Effector memory CD8-positive, alpha-beta T cell (primary cell): ENCODE measurements around the gene LDLRAD4.
"Not testable (repeated sequence)": the region's sequence is repeated elsewhere in the genome, so short reads cannot be mapped to it uniquely, and the experiment has no call there.

Experiments used
- ATAC-seq: fragments of 150-1000 bp; cut with Tn5 transposase; replicated peaks from 2 replicates; pipeline ENCODE4 v1.10.0; 2021; ENCODE audit warnings: mild to moderate bottlenecking, moderate library complexity
- DNase-seq, 3 experiments: peaks; one replicate each; pipeline ENCODE4 v3.0.0; 2021
- H3K27ac Mint-ChIP-seq, 2 donors: one replicate each; pipeline ENCODE4 v1.8.0; 2022; ENCODE audit warnings: mild to moderate bottlenecking in 2 of 2, mixed read lengths in 2 of 2, moderate library complexity in 2 of 2
- H3K27me3 Mint-ChIP-seq, 2 donors: one replicate each; pipeline ENCODE4 v1.8.0; 2022; ENCODE audit warnings: mixed read lengths in 2 of 2
- H3K36me3 Mint-ChIP-seq: one replicate; pipeline ENCODE4 v1.8.0; 2022; ENCODE audit warnings: mild to moderate bottlenecking, moderate library complexity, mixed read lengths; ENCODE audit not compliant: insufficient read depth
- H3K4me1 Mint-ChIP-seq, 2 donors: one replicate each; pipeline ENCODE4 v1.8.0; 2022; ENCODE audit warnings: low read depth in 2 of 2, mixed read lengths in 2 of 2
- H3K4me3 Mint-ChIP-seq, 2 donors: one replicate each; pipeline ENCODE4 v1.8.0; 2022; ENCODE audit warnings: mild to moderate bottlenecking in 2 of 2, mixed read lengths in 2 of 2, moderate library complexity in 2 of 2
- H3K9me3 Mint-ChIP-seq, 2 donors: one replicate each; pipeline ENCODE4 v1.8.0; 2022; ENCODE audit warnings: mixed read lengths in 2 of 2

The LDLRAD4 gene

GRCh38 chr18:13589316-13589715 lies 370.8 kb downstream of the LDLRAD4 start:
- Mint-ChIP-seq H3K4me1 (peaks cover 11 to 15% of the 10 kb centered on the region in 2 donors), H3K4me3 (no peak overlapping the region), H3K9me3 (no peaks in the 10 kb centered on the region), H3K36me3 (no peaks in the 10 kb centered on the region), H3K27ac (no peak overlapping the region), H3K27me3 (no peaks in the 10 kb centered on the region)
- DNase-seq (no peak), ATAC-seq (no peak)

GRCh38 chr18:13589943-13590342 lies 371.4 kb downstream of the LDLRAD4 start:
- Mint-ChIP-seq H3K27ac (no peak overlapping the region), H3K27me3 (no peaks in the 10 kb centered on the region), H3K36me3 (no peaks in the 10 kb centered on the region), H3K4me1 (peaks cover 11 to 13% of the 10 kb centered on the region in 2 donors), H3K4me3 (no peak overlapping the region), H3K9me3 (no peaks in the 10 kb centered on the region)
- ATAC-seq (no peak), DNase-seq (no peak)

- no peak for DNase-seq
- H3K4me1 Mint-ChIP-seq = peaks cover 11 to 12% of the 10 kb centered on the region in 2 donors
- peaks cover 3 to 15% of the 10 kb centered on the region in 2 donors for H3K9me3 Mint-ChIP-seq
- no peak for ATAC-seq
- no peaks in the 10 kb centered on the region for H3K27me3 Mint-ChIP-seq
- H3K4me3 Mint-ChIP-seq = no peak overlapping the region
- H3K27ac Mint-ChIP-seq = no peak overlapping the region
- H3K36me3 Mint-ChIP-seq = no peaks in the 10 kb centered on the region
Measured at GRCh38 chr18:13592246-13592645, 373.7 kb downstream of the LDLRAD4 start.

GRCh38 chr18:13594551-13594950 lies 376.0 kb downstream of the LDLRAD4 start:
- no peak for DNase-seq
- no peak for ATAC-seq
- H3K4me1 Mint-ChIP-seq = peaks cover 5 to 6% of the 10 kb centered on the region in 2 donors
- H3K27me3 Mint-ChIP-seq = no peaks in the 10 kb centered on the region
- H3K9me3 Mint-ChIP-seq = peaks cover 9 to 15% of the 10 kb centered on the region in 2 donors
- no peak overlapping the region for H3K27ac Mint-ChIP-seq
- H3K36me3 Mint-ChIP-seq = no peaks in the 10 kb centered on the region
- no peak overlapping the region for H3K4me3 Mint-ChIP-seq

GRCh38 chr18:13597068-13597467 lies 378.5 kb downstream of the LDLRAD4 start:
- DNase-seq (no peak), ATAC-seq (no peak)
- Mint-ChIP-seq H3K4me3 (no peak overlapping the region), H3K4me1 (peaks cover 0 to 1% of the 10 kb centered on the region in 2 donors), H3K36me3 (no peaks in the 10 kb centered on the region), H3K9me3 (peaks cover 9 to 15% of the 10 kb centered on the region in 2 donors), H3K27me3 (no peaks in the 10 kb centered on the region), H3K27ac (no peak overlapping the region)

- H3K27ac Mint-ChIP-seq = peak overlapping the region in 1 of 2 donors; percentile 47
- H3K27me3 Mint-ChIP-seq = no peaks in the 10 kb centered on the region
- no peaks in the 10 kb centered on the region for H3K36me3 Mint-ChIP-seq
- ATAC-seq = no peak
- no peak for DNase-seq
- no peak overlapping the region for H3K4me3 Mint-ChIP-seq
- peaks cover 9 to 15% of the 10 kb centered on the region in 2 donors for H3K9me3 Mint-ChIP-seq
- peaks cover 0 to 1% of the 10 kb centered on the region in 2 donors for H3K4me1 Mint-ChIP-seq
Measured at GRCh38 chr18:13598591-13598990, 380.0 kb downstream of the LDLRAD4 start.

DNA sequence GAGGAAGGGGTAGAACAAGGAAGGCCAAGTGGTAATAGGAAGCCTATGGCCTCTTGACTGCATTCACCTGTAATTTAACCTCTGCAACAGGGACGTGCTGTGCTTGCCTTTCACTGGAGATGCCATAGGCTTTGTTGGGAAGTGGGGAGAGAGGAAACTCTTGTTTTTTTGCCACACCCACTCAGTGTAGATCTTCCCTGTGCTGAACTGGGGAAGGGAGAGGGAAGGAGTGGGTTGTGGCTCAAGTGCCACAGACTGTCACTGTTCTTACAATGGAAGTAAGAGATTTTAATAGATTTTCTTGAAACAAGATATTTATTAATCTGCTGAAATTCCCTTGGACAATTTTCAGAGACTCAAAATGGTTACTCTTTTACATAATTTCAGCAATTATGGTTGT lies 380.5 kb downstream of the LDLRAD4 start:
- H3K4me3 Mint-ChIP-seq = no peak overlapping the region
- H3K4me1 Mint-ChIP-seq = no peaks in the 10 kb centered on the region
- peaks cover 9 to 15% of the 10 kb centered on the region in 2 donors for H3K9me3 Mint-ChIP-seq
- no peak for DNase-seq
- H3K36me3 Mint-ChIP-seq = no peaks in the 10 kb centered on the region
- no peak for ATAC-seq
- H3K27ac Mint-ChIP-seq = peak overlapping the region in 1 of 2 donors; percentile 47
- H3K27me3 Mint-ChIP-seq = no peaks in the 10 kb centered on the region

- Mint-ChIP-seq H3K9me3 (no peaks in the 10 kb centered on the region), H3K36me3 (no peaks in the 10 kb centered on the region), H3K27ac (no peak overlapping the region), H3K4me1 (peaks cover 7 to 10% of the 10 kb centered on the region in 2 donors), H3K4me3 (no peak overlapping the region), H3K27me3 (no peaks in the 10 kb centered on the region)
- no peak for ATAC-seq
- DNase-seq = no peak
Measured at GRCh38 chr18:13603304-13604019, 384.9 kb downstream of the LDLRAD4 start.

DNA sequence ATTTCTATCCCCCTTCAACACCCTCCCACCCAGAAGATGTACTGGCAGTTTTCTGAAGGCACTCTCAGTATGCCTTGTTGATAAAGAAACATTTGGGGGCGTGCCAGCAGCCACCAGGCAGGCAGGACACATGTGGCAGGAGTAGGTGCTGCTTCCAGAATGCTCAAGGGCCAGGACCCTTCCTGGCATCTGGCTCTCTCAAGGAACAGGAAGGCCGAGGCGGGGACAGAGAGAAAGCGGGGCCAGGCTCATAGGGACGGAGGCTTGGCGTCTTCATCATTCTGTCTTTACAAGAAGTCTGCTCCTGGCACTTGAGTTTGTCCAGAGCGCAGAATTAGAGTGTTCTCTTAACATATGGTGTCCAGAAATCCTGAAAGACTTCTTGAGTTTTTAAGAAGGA lies 386.2 kb downstream of the LDLRAD4 start:
- peaks cover 4% of the 10 kb centered on the region for H3K36me3 Mint-ChIP-seq
- no peaks in the 10 kb centered on the region for H3K9me3 Mint-ChIP-seq
- H3K27me3 Mint-ChIP-seq = no peaks in the 10 kb centered on the region
- ATAC-seq (no peak), DNase-seq (no peak)
- peaks cover 13 to 23% of the 10 kb centered on the region in 2 donors for H3K4me1 Mint-ChIP-seq
- H3K4me3 Mint-ChIP-seq = no peak overlapping the region
- no peak overlapping the region for H3K27ac Mint-ChIP-seq

DNA sequence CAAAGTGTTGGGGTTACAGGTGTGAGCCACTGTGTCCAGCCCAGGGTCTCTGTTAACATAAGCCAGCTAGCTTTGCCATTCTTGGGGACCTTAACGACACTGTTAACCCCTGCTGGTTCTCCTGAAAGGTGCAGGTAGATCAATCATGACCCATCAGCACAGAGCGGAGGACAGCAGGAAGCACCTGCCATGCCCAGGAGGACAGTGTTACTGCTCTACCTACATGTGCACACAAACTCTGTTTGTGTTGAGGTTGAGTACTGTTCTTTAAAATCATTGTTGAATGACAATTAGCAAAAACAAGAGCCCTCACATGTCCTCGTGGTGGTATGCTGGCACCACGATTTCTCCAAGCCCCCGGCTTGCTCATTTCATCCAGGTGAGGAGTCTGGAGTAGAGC lies 386.9 kb downstream of the LDLRAD4 start:
- Mint-ChIP-seq H3K4me1 (peaks cover 13 to 23% of the 10 kb centered on the region in 2 donors), H3K4me3 (no peak overlapping the region), H3K27ac (no peak overlapping the region)

DNA sequence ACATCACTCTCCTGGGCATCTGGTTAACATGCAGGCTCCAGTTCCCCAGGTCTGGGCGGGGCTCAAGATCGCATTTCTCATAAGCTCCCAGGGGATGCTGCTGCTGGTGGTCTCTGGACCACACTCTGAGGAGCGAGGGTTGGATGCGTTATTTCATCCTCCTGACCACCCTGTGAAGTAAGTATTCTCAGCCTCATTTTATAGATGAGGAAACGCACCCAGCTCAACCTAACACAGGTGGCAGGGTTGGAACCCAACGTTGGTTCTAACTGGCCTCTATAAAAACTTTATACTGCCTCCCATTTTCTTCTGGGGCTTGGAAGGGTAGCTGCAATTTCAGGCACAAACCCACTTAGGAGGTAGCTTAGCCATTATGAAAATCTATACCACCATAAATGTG lies 387.3 kb downstream of the LDLRAD4 start:
- H3K9me3 Mint-ChIP-seq = no peaks in the 10 kb centered on the region
- no peak overlapping the region for H3K4me3 Mint-ChIP-seq
- DNase-seq (no peak), ATAC-seq (no peak)
- peaks cover 14 to 25% of the 10 kb centered on the region in 2 donors for H3K4me1 Mint-ChIP-seq
- no peak overlapping the region for H3K27ac Mint-ChIP-seq
- H3K27me3 Mint-ChIP-seq = no peaks in the 10 kb centered on the region
- H3K36me3 Mint-ChIP-seq = peaks cover 4% of the 10 kb centered on the region

More for the DNA sequence above, 386.9 kb downstream of the LDLRAD4 start:
- ATAC-seq = no peak
- H3K9me3 Mint-ChIP-seq = no peaks in the 10 kb centered on the region
- H3K27me3 Mint-ChIP-seq = no peaks in the 10 kb centered on the region
- no peak for DNase-seq
- H3K36me3 Mint-ChIP-seq = peaks cover 4% of the 10 kb centered on the region

DNA sequence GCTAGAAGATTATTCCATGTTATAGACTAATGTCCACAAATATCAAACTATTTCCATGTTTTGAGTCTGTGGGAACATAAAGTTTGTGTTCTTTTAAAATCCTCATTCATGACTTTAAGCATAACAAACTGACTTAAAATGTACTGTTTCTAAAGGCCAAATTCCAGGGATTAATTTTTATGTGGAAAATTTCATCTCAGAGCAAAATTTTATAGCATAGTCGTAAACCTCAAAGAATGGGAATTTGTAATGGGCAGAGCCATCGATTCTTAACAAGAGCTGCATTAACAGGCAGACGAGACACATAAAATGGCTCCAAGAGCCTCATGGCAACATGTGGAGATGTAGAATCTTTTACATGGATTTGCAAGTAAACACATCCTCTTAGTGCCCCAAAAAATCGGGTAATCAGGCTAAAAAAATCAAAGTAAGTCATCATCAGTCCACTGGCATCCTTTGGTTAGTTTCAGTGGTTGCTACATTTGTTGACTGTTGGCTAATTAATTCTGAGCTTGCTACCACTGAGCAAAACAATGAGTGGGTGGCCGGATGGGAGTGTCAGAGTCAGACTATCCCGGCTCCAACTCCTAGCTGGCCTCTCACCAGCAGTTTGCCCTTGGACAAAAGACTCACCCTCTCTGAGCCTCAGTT lies 388.2 kb downstream of the LDLRAD4 start:
- peaks cover 22 to 32% of the 10 kb centered on the region in 2 donors for H3K4me1 Mint-ChIP-seq
- H3K27ac Mint-ChIP-seq = no peak overlapping the region

DNA sequence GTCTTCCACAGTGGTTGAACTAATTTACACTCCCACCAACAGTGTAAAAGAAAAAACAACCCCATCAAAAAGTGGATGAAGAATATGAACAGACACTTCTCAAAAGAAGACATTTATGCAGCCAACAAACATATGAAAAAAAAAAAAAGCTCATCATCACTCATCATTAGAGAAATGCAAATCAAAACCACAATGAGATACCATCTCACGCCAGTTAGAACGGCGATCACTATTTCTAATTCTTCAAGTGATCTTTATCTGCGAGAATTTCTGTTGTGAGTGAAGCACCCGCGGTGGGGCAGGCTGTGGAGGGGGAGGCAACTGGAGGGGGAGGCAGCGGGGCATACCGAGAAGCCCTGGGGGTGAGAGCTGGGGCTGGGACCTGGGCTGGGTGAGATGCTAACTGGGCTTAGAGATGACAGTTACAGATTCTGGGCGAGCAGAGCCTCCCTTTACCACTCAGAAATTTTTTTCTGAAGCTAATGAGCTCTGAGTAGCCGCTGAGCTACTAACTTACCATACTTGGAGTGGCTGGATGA lies 389.5 kb downstream of the LDLRAD4 start:
- H3K4me1 Mint-ChIP-seq = peaks cover 36 to 46% of the 10 kb centered on the region in 2 donors
- H3K36me3 Mint-ChIP-seq = peaks cover 20% of the 10 kb centered on the region
- H3K27ac Mint-ChIP-seq = peak overlapping the region in 1 of 2 donors; percentile 83
- H3K4me3 Mint-ChIP-seq = peak overlapping the region; percentile 43 to 51
- ATAC-seq (peak; percentile 4), DNase-seq (peak in 1 of 3 experiments; percentile 33)
- H3K9me3 Mint-ChIP-seq, H3K27me3 Mint-ChIP-seq: not testable (repeated sequence)

More for the DNA sequence above, 388.2 kb downstream of the LDLRAD4 start:
- Mint-ChIP-seq H3K9me3 (no peaks in the 10 kb centered on the region), H3K27me3 (no peaks in the 10 kb centered on the region), H3K36me3 (peaks cover 11% of the 10 kb centered on the region), H3K4me3 (no peak overlapping the region)
- ATAC-seq = no peak
- DNase-seq = no peak
